Heart left ventricle (tissue), 13 donors: ENCODE data around the gene CMC1.

ENCODE experiments used
- CTCF ChIP-seq, 12 donors: fragments of 200-600 bp; sonication (generic) in 4 of 12; IDR thresholded peaks; one replicate each; pipeline versions ENCODE4 v1.5.0 to v1.8.0; 2018 to 2022; ENCODE audit warnings: antibody characterized with exemption in 12 of 12, mild to moderate bottlenecking in 5 of 12
- POLR2A ChIP-seq, 2 donors: fragments of 450-650 bp; IDR thresholded peaks; one replicate each; pipeline ENCODE4 v1.6.1; 2017; ENCODE audit warnings: antibody characterized with exemption in 2 of 2, mild to moderate bottlenecking in 2 of 2, moderate library complexity in 2 of 2
- donor health status: ischemic (EF 13 %, LVEDD 7.1; RV severe dilation, severe dysfunction).
- donor health status: DM: no; HTN: yes; CAD: no.
- donor health status: DM: no; HTN: no; CAD: no.
- donor health status: ischemic (EF 25% LVEDD 6.9; RV normal size, moderate dysfunction).
- donor health status: ischemic (EF 25% LVEDD 5.7; RV mildly dilated, moderate dysfunction).
- donor health status: ischemic (EF 35%, LVEDD 5.7; RV mildly dilated, moderate dysfunction).
- donor health status: nonischemic (EF 11% LVEDD 7.7; RV severe dilation, severe dysfunction).
- donor health status: DM: yes; HTN: yes; CAD: no.
- donor health status: PGD.
- donor health status: ischemic (EF 29% LVEDD 5.4; RV normal size, mild dysfunction).
- donor health status: nonischemic (EF 23%, LVEDD 6.1; RV moderate dilation, normal function).

GRCh38 chr3:28347374-28348264 is 106.2 kb downstream of the CMC1 start:
- TF ChIP-seq POLR2A (IDR thresholded peaks at IDR 0.05): no peak
- TF ChIP-seq CTCF (IDR thresholded peaks at IDR 0.05): no peak
